Measurements from ENCODE around the gene PRSS57.

GRCh38 chr19:661427-662196 is 33.6 kb downstream of the PRSS57 start:
- TF ChIP-seq CTCF (IDR thresholded peaks at IDR 0.05) (no peak), REST (IDR thresholded peaks at IDR 0.05; ENCODE audit: insufficient read depth in 1 of 2, low read depth in 2 of 2, low read length in 1 of 2) (no peak), POLR2AphosphoS5 (IDR thresholded peaks at IDR 0.05; ENCODE audit: low read depth, low read length) (no peak), TCF7L2 (IDR thresholded peaks at IDR 0.05; ENCODE audit: low read depth, low read length) (no peak)

Measured in Panc1 (cell line).